Fibroblast of the aortic adventitia (primary cell): ENCODE results near the gene OMP. TPM values are rescaled to one million over a fixed set of nuclear protein-coding genes. Genes with fewer than 3 reads are reported as not detected.

Experiments used
- total RNA-seq: library from RNA; depleted of rRNA; stranded (reverse); fragments of >200 nt; gene quantifications from 2 replicates; pipeline ENCODE4 v1.2.3, GENCODE V29; 2012; ENCODE audit warnings: low replicate concordance

OMP gene
- total RNA-seq, 1 donor = 1.1 TPM

Other genes with a start within 250 kb of the OMP start
- 5.3 and 15.3 TPM in 2 replicates for gene ACER3, start 241.9 kb upstream of the OMP start, total RNA-seq
- gene B3GNT6, start 68.4 kb upstream of the OMP start, total RNA-seq = not detected in 2 replicates
- gene CAPN5, start 35.9 kb upstream of the OMP start, total RNA-seq = 9.6 and 31.0 TPM in 2 replicates
- gene MYO7A, start 25.4 kb downstream of the OMP start, total RNA-seq = 0.33 and 0.45 TPM in 2 replicates
- not detected in 2 replicates for gene GDPD4, start 198.8 kb downstream of the OMP start, total RNA-seq